OCI-M1 (cell line): ENCODE results near the gene PIK3CB.
A peak's percentile ranks its signal among the peaks of the same experiment; 100 is the strongest.

Experiments used
- DNase-seq: peaks from one replicate; lab custom pipeline; 2025; lab: John Stamatoyannopoulos, UW

PIK3CB gene

GRCh38 chr3:138761002-138761401 is 73.7 kb downstream of the PIK3CB start:
- no peak for DNase-seq

GRCh38 chr3:138748190-138748589 is 86.5 kb downstream of the PIK3CB start:
- DNase-seq, result no peak

GRCh38 chr3:138747225-138747624 is 87.5 kb downstream of the PIK3CB start:
- no peak for DNase-seq

DNA sequence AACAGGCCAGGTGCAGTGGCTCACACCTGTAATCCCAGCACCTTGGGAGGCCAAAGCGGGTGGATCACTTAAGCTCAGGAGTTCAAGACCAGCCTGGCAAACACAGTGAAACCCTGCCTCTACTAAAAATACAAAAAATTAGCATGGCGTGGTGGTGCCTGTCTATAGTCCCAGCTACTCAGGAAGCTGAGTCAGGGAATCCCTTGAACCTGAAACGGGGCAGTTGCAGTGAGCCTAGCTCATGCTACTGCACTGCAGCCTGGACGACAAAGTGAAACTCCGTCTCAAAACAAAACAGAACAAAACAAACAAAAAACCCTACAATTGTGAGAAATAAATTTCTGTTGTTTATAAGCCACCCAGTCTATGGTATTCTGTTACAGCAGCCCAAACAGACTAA is 94.7 kb downstream of the PIK3CB start:
- DNase-seq, result no peak

GRCh38 chr3:138732456-138732855 is 102.3 kb downstream of the PIK3CB start:
- DNase-seq, result peak; percentile 21

GRCh38 chr3:138726946-138727730 is 107.6 kb downstream of the PIK3CB start:
- peak; percentile 25 for DNase-seq

DNA sequence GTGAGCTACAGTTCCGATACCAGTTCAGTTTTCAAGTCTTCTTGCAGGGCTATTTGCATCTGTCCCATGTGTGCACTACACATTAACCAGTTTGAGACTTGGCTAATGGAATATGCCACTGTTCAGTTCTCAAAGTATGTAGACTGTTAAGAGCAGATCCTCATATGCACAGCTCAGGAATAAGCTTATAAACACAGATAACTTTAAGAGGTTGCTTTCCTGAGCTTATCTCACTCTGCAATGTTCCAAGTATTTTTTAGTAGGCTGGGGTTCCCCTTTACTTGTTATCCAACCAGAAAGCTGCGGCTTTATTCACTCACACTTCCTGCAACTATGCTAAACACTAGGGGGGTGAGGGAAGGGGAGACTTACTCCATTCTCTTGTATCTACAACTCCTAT is 108.7 kb downstream of the PIK3CB start:
- DNase-seq, result peak; percentile 87

DNA sequence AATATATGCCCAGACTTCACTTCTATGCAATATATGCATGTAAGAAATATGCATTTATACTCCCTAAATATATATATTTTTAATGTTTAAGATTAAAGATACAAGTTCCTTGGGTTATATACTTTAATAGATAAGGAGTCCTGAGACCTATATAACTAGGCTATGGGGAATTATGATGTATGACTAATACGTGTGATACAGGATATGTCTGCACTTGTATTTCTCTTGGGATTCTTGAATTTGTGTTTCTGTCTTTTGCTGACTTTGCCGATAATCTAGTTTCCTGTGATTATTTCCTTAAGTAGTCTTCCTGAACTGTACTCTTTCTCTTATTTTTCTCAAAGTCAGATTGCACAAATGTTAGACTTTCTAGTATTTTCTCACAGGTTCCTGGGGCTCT is 109.6 kb downstream of the PIK3CB start:
- no peak for DNase-seq

DNA sequence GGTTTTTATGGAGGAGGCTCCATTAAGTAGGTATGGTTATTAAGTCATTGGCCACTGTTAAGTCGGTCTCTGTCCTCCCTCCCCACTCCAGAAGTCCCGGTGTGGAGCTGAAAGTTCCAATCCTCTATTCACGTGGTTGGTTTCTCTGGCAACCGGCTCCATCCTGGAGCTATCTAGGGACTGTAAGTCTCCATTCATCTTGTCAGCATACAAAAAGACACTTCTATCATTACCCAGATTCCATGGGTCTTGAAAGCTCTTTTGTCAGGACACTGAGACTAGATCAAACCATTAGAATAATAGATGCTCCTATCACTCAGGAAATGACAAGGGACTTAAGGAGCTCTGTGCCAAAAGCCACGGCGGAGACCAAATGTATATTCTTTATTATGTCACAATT is 110.3 kb downstream of the PIK3CB start:
- no peak for DNase-seq

DNA sequence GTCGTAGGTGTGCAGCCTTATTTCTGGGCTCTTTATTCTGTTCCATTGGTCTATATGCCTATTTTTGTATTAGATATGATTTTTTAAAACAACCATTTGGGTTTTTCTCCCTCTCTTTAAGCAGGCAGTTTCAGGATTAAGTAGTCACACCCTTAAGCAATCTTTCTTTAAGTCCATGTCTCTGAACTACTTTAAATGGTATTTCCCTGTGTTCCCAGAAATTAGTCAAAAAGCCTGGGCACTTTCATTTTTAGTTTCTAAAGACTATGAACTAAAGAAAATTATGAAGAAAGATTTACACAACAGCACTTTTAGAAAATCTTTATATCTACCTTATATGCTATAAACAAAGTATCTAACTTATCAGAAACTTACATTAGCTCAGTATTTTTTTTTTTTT is 115.9 kb downstream of the PIK3CB start:
- DNase-seq, result no peak

DNA sequence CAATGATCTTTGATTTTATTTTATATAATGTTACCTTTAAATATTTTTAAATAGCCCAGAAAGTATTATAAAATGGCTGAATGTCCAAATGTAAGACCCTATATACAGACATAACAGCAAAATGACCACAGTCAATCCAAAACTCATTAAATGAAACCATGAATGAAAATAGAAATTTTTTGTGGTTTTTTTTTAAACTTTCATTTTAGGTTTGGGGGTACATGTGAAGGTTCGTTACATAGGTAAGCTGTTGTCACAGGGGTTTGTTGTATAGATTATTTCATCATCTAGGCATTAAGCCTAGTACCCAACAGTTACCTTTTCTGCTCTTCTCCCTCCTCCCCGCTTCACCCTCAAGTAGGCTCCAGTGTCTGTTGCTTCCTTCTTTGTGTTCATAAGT is 117.4 kb downstream of the PIK3CB start:
- no peak for DNase-seq

GRCh38 chr3:138712086-138712485 is 122.6 kb downstream of the PIK3CB start:
- no peak for DNase-seq

DNA sequence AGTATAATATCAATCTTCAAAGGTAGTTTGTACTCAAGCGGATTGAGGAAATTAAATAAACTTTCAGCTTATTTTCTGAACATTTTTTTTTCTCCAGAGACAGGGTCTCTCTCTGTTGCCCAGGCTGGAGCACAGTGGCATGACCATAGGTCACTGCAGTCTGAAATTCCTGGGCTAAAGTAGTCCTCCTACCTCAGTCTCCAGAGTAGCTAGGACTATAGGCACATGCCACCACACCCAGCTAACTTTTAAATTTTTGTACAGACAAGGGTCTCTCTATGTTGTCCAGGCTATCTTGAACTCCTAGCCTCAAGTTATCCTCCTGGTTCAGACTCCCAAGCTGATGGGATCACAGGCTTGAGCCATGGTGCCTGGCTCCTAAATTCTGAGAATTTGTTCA is 129.1 kb downstream of the PIK3CB start:
- DNase-seq, result no peak

DNA sequence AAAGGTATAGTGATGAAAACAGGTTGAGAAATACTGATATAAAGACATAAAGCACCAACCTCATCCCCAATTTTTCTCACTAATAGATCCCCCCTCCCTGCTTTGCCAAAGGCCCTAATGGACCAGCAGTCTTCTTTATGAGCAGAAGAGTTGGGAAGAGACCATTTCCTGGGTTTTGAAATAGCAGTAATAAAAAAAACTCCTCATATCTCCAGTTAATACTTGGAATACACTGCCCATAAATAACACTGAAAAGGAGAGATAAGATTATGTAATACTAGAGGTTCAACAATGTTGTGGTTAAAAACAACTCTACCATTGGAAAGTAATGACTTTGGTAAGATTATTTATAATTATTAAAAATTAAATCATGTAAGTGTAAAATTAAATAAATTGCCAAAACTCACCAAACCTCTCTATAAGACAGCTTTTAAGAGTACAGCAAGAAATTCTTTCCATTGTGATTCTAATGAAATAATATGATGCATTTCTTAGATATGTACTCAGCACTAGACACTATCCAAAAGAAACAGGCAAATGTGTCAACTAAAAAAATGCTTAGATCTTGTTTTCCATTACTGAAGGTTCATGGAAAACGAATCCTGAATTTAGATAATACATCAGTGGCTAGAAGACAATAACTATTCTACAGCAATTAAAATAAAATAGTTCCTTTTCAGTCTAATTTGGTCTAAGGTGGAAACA is 137.9 kb downstream of the PIK3CB start:
- no peak for DNase-seq

DNA sequence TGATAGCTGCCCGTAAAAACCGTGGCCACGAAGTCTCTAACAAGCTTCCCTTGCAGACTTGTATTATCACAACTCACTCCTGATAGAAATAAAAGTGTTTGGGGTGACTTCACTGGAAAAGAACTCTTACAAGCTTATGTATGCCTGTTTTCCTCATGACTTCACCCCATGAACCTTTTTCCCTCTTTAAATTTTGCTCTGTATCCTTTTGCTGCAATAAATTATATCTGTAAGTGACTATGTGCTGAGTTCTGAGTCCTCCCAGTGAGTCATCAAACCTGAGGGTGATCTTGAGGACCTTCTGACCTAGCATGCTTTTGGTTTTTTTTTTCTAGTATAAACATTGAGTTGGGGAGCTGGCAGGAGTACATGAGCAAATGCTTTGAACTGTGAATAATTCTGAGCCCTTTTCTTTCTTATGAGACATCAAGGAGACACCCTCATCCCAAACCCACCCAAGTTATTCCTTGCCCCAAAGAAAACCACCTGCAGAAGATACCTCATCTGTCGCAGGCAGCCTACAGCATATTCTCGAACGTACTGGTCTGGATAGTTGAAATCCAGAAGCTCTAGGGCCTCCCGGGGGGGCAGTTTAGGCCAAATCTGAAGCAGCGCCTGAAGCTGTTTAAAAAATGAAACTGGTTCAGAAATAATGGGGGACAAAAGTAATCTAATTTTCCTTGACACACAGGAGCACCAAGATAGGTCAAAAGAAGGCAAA is 140.3 kb downstream of the PIK3CB start:
- peak; percentile 17 for DNase-seq

GRCh38 chr3:138692152-138692551 is 142.6 kb downstream of the PIK3CB start:
- DNase-seq, result no peak

GRCh38 chr3:138691351-138691750 is 143.4 kb downstream of the PIK3CB start:
- no peak for DNase-seq

DNA sequence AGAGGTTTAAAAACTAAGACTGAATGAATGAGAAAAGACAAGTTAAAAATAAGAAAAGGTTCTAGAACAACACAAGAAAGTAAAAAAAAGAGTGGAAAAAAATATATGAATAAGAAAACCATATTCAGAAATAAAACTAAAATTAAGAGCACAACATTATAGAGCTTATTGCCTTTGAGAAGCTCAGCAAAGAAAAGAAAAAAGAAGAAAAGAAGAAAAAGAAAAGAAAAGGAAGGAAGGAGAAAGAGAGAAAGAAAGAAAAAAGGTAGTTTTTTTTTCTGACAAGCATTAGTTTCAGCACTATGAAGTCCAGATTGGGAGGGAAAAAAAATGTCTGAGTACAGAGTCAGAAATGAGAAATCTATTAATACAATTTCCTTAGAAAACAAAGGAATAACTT is 144.7 kb downstream of the PIK3CB start:
- DNase-seq, result no peak

GRCh38 chr3:138688871-138689299 is 145.8 kb downstream of the PIK3CB start:
- no peak for DNase-seq

- DNase-seq, result no peak
These were observed 147.5 kb downstream of the PIK3CB start for GRCh38 chr3:138687236-138687635.

DNA sequence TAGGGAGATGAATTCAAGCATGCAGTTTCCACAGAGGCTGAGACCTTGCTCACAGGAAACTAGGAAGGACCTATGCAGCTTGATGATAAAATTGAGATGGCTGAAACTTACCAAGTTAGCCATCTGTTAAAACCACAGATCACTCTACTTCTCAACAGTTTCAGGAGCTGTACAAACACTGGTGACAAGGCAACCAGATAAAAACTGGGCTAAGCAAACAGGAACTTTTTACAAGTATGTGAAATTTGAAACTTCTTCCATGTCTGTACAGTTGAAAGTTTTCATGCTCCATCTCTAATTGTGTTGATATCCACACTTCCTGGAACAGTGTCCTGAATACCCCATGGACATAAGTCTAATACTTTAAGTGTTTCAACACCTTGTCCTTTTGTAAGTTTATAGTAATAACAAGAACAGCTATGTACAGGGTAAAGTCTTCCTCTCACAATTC is 147.9 kb downstream of the PIK3CB start:
- DNase-seq, result peak; percentile 86

GRCh38 chr3:138684396-138684795 is 150.3 kb downstream of the PIK3CB start:
- DNase-seq, result no peak

GRCh38 chr3:138682648-138683047 is 152.1 kb downstream of the PIK3CB start:
- no peak for DNase-seq
